Dendritic cell treated with granulocyte-macrophage colony-stimulating factor and Interleukin-4, amounts not matched to agents 40 ng/mL and 50 ng/mL, for 4 days (primary cell): ENCODE measurements around the gene NANOS1.

Experiments
- H3K27ac Mint-ChIP-seq: one replicate; pipeline ENCODE4 v1.8.0; 2022; ENCODE audit warnings: mild to moderate bottlenecking, mixed read lengths
- H3K27me3 Mint-ChIP-seq: one replicate; pipeline ENCODE4 v1.8.0; 2022; ENCODE audit warnings: mild to moderate bottlenecking, mixed read lengths
- H3K36me3 Mint-ChIP-seq: one replicate; pipeline ENCODE4 v1.8.0; 2022; ENCODE audit warnings: low read depth, mixed read lengths
- H3K4me1 Mint-ChIP-seq: one replicate; pipeline ENCODE4 v1.8.0; 2022; ENCODE audit warnings: low read depth, mixed read lengths
- H3K4me3 Mint-ChIP-seq: one replicate; pipeline ENCODE4 v1.8.0; 2022; ENCODE audit warnings: mild to moderate bottlenecking, moderate library complexity, mixed read lengths
- H3K9me3 Mint-ChIP-seq: one replicate; pipeline ENCODE4 v1.8.0; 2022; ENCODE audit warnings: mixed read lengths
- intact Hi-C: fragments of 100-400 bp; cut with micrococcal nuclease; formaldehyde crosslinking; loops from one replicate; pipeline ENCODE4 v1.15.0; 2022

The NANOS1 gene

DNA sequence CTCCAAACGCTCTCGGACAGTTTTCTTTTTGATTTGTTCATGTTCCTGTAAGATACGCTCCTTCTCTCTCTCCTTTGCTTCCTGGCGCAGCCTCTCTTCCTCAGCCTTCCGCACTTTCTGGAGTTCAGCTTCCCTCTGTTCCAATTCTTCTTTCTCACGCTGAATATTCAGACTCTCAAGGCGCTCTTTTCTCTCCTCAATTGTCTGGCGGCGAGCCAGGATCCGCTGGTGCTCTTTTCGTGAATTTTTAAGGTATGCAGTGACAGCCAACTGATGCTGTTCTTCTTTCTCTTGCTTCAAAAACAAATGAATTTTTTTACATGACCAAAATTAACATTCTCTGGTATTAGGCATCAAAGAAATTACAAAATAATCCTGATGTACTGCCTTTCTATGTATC is 28.5 kb downstream of the NANOS1 start:
- intact Hi-C loops, result loop anchor here (10.0 kb wide), 1 partner anchor 527 kb away; no protein-coding TSS in a partner anchor
- H3K27ac Mint-ChIP-seq, result peak overlapping the region; percentile 18
- H3K36me3 Mint-ChIP-seq, result peaks cover 100% of the 10 kb centered on the region

GRCh38 chr10:119059557-119059956 is 30.0 kb downstream of the NANOS1 start:
- intact Hi-C loops, result loop anchor here (10.0 kb wide), 1 partner anchor 525 kb away; no protein-coding TSS in a partner anchor
- Mint-ChIP-seq H3K4me1 (peaks cover 17% of the 10 kb centered on the region), H3K27ac (no peak overlapping the region), H3K36me3 (peaks cover 100% of the 10 kb centered on the region), H3K27me3 (no peaks in the 10 kb centered on the region), H3K9me3 (no peaks in the 10 kb centered on the region), H3K4me3 (no peak overlapping the region)

More for the DNA sequence above, 28.5 kb downstream of the NANOS1 start:
- peaks cover 17% of the 10 kb centered on the region for H3K4me1 Mint-ChIP-seq
- no peaks in the 10 kb centered on the region for H3K9me3 Mint-ChIP-seq
- no peaks in the 10 kb centered on the region for H3K27me3 Mint-ChIP-seq
- H3K4me3 Mint-ChIP-seq, result no peak overlapping the region

DNA sequence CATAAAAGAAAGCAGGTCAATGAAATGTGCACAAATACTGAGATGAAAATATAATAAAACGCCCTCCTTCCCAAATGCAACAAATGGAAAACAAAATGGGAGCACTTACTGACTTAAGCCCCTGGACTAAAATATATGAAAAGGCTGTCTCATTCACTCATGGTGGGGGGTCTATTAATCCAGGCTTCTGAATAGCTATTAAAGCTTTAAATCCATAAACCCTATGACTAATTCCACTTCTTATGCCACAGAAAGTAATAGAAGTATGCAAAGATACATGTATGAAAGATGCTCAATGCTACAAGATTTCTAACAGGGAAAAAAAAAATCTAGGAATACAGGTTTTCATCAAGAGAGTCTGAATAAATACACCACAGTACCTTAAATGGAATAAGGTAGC is 30.6 kb downstream of the NANOS1 start:
- Mint-ChIP-seq H3K36me3 (peaks cover 100% of the 10 kb centered on the region), H3K27me3 (no peaks in the 10 kb centered on the region), H3K9me3 (no peaks in the 10 kb centered on the region), H3K4me3 (no peak overlapping the region), H3K4me1 (peaks cover 17% of the 10 kb centered on the region), H3K27ac (no peak overlapping the region)
- intact Hi-C loops, result no loop called here

GRCh38 chr10:119061352-119061751 is 31.8 kb downstream of the NANOS1 start:
- Mint-ChIP-seq H3K4me3 (no peak overlapping the region), H3K36me3 (peaks cover 100% of the 10 kb centered on the region), H3K4me1 (peaks cover 17% of the 10 kb centered on the region), H3K27ac (no peak overlapping the region), H3K9me3 (no peaks in the 10 kb centered on the region), H3K27me3 (no peaks in the 10 kb centered on the region)
- intact Hi-C loops, result no loop called here

- intact Hi-C loops, result no loop called here
- no peaks in the 10 kb centered on the region for H3K9me3 Mint-ChIP-seq
- H3K4me1 Mint-ChIP-seq, result peaks cover 17% of the 10 kb centered on the region
- H3K27me3 Mint-ChIP-seq, result no peaks in the 10 kb centered on the region
- no peak overlapping the region for H3K27ac Mint-ChIP-seq
- peaks cover 100% of the 10 kb centered on the region for H3K36me3 Mint-ChIP-seq
- H3K4me3 Mint-ChIP-seq, result no peak overlapping the region
Observed at GRCh38 chr10:119061926-119062325, 32.4 kb downstream of the NANOS1 start.

- Mint-ChIP-seq H3K9me3 (no peaks in the 10 kb centered on the region), H3K27ac (no peak overlapping the region), H3K4me1 (no peaks in the 10 kb centered on the region), H3K4me3 (no peak overlapping the region), H3K27me3 (no peaks in the 10 kb centered on the region), H3K36me3 (peaks cover 86% of the 10 kb centered on the region)
- intact Hi-C loops, result no loop called here
Observed at GRCh38 chr10:119070395-119071165, 41.1 kb downstream of the NANOS1 start.

DNA sequence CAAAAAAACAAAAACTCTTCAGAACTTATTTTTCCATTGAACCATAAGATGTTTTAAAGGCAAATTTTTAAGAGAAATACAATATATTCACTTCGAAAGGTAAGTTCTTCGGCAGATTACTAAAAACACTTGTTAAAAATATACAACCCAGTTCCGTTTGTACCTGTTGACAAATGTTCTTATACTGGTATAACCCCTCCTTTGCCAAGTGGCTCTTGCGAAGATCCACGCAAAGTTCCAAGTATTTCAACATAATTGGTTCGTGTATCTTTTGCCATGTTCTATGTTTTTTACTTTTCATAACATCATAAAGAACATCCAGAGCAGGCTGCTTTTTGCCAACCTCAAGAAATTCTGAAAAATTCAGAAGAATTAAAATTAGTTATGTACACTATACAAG is 44.1 kb downstream of the NANOS1 start:
- Mint-ChIP-seq H3K4me1 (peaks cover 13% of the 10 kb centered on the region), H3K4me3 (no peak overlapping the region), H3K9me3 (no peaks in the 10 kb centered on the region), H3K36me3 (peaks cover 73% of the 10 kb centered on the region), H3K27me3 (no peaks in the 10 kb centered on the region), H3K27ac (no peak overlapping the region)
- intact Hi-C loops, result no loop called here

GRCh38 chr10:119078422-119079179 is 49.1 kb downstream of the NANOS1 start:
- Mint-ChIP-seq H3K27me3 (no peaks in the 10 kb centered on the region), H3K36me3 (peaks cover 53% of the 10 kb centered on the region), H3K27ac (peak overlapping the region; percentile 99), H3K4me1 (peaks cover 25% of the 10 kb centered on the region), H3K9me3 (no peaks in the 10 kb centered on the region), H3K4me3 (peak overlapping the region; percentile 97)
- intact Hi-C loops, result no loop called here

- intact Hi-C loops, result loop anchor here (1.0 kb wide), 1 partner anchor 24 kb away; the partner anchor contains the start of gene DENND10
- H3K4me1 Mint-ChIP-seq, result peaks cover 31% of the 10 kb centered on the region
Observed at GRCh38 chr10:119079599-119080520, 50.3 kb downstream of the NANOS1 start.

DNA sequence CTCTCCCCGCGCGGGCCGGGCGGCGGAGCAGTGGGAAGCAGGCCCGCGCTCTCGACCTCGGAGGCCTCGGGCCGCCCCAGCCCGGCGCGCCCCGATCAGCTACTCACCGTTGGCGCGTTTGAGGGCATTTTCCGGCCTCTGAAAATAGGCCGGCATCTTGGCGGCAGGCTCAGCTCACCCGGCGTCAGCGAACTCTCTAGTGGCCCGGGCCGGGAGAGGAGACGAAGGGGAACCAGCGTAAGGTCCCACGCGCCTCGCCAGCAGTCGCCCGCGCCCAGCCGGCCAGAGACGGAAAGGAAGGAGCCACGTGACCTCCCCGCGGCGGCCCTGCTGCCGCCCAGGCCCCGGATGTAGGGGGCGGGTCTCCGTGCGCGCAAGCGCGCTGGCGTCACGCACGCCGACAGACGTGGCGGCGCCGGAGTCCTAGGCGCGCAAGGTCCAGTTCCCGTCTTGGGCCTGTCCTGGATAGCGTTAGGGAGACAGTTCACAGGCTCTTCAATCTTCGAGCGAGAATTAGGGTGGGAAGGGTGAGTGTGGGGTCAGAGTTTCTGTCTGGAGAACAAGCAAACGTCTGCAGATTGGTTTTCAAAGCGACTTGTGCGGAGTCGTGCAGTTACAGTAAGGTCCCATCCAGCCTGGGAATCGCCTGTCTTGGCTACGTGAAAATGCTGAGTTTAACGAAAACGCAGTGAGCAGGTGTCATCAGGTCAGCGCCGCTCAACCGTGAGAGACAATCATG is 51.2 kb downstream of the NANOS1 start, which contains the start of gene EIF3A:
Gene EIF3A, minus strand, starts transcription at position 297 of the 739 bp plus-strand sequence. Its CDS starts 141 bp downstream, at position 156.
- H3K4me1 Mint-ChIP-seq, result peaks cover 36% of the 10 kb centered on the region

More at GRCh38 chr10:119079599-119080520, 50.3 kb downstream of the NANOS1 start:
- Mint-ChIP-seq H3K27me3 (no peaks in the 10 kb centered on the region), H3K4me3 (peak overlapping the region; percentile 97), H3K36me3 (peaks cover 46% of the 10 kb centered on the region), H3K27ac (peak overlapping the region; percentile 99), H3K9me3 (no peaks in the 10 kb centered on the region)

More for the DNA sequence above, 51.2 kb downstream of the NANOS1 start, which contains the start of gene EIF3A:
- Mint-ChIP-seq H3K9me3 (no peaks in the 10 kb centered on the region), H3K36me3 (peaks cover 46% of the 10 kb centered on the region), H3K27me3 (no peaks in the 10 kb centered on the region), H3K27ac (peak within 1 kb of the TSS; percentile 99), H3K4me3 (peak within 1 kb of the TSS; percentile 97)
- intact Hi-C loops, result loop anchor here (1.0 kb wide), 1 partner anchor 24 kb away; the partner anchor contains the start of gene DENND10
